Left ventricle myocardium inferior (tissue), 1 donor: ENCODE results near the gene ZNF740. TPM values are rescaled to one million over a fixed set of nuclear protein-coding genes. Genes with fewer than 3 reads are reported as not detected.

ENCODE experiments used
- DNase-seq: peaks from one replicate; pipeline ENCODE4 v3.0.0-alpha.2; 2020
- H3K27ac ChIP-seq: fragments of 200-600 bp; replicated peaks from 2 replicates; pipeline ENCODE4 v1.8.0; 2021
- H3K27me3 ChIP-seq: fragments of 200-600 bp; 2 replicates; pipeline ENCODE4 v1.8.0; 2021; ENCODE audit warnings: low read depth
- H3K36me3 ChIP-seq: fragments of 200-600 bp; 2 replicates; pipeline ENCODE4 v1.8.0; 2021
- H3K4me1 ChIP-seq: fragments of 200-600 bp; 2 replicates; pipeline ENCODE4 v1.8.0; 2021
- H3K4me3 ChIP-seq: fragments of 200-600 bp; 2 replicates; pipeline ENCODE4 v1.8.0; 2021; ENCODE audit warnings: mild to moderate bottlenecking, moderate library complexity
- H3K9me3 ChIP-seq: fragments of 200-600 bp; replicated peaks from 2 replicates; pipeline ENCODE4 v1.8.0; 2021
- CTCF ChIP-seq: fragments of 200-600 bp; IDR thresholded peaks from 2 replicates; pipeline ENCODE4 v1.8.0; 2021; ENCODE audit warnings: antibody characterized with exemption, mild to moderate bottlenecking, borderline replicate concordance
- intact Hi-C: fragments of 100-400 bp; cut with micrococcal nuclease; formaldehyde crosslinking; loops from one replicate; pipeline ENCODE4 v1.11.0; 2022
- total RNA-seq: library from RNA; stranded (reverse); fragmentation: NEBNext Ultra II Directional; extraction: Animal tissue kit (Norgen Biotek cat#: 25700); gene quantifications from one replicate; pipeline ENCODE4 v1.2.1, GENCODE V29; 2021
- donor health status: DM: no; HTN: yes; CAD: no; lungs with severe emphysema.

ZNF740 gene
- total RNA-seq, 1 donor from 2014 or later = 26.5 TPM

- intact Hi-C loops = no loop called here
- H3K4me1 ChIP-seq = peaks cover 5% of the 10 kb centered on the region
- H3K9me3 ChIP-seq = no peaks in the 10 kb centered on the region
- H3K27ac ChIP-seq = no peak overlapping the region
- peaks cover 33% of the 10 kb centered on the region for H3K36me3 ChIP-seq
- DNase-seq = no peak
- no peaks in the 10 kb centered on the region for H3K27me3 ChIP-seq
- TF ChIP-seq CTCF = no peak
- H3K4me3 ChIP-seq = no peak overlapping the region
Observed at GRCh38 chr12:53170215-53170614, 10.3 kb upstream of the ZNF740 start.

GRCh38 chr12:53170876-53171724 lies 9.4 kb upstream of the ZNF740 start:
- peaks cover 8% of the 10 kb centered on the region for H3K4me1 ChIP-seq
- H3K27me3 ChIP-seq = no peaks in the 10 kb centered on the region
- no peaks in the 10 kb centered on the region for H3K9me3 ChIP-seq
- intact Hi-C loops = no loop called here
- peaks cover 33% of the 10 kb centered on the region for H3K36me3 ChIP-seq
- DNase-seq = no peak
- H3K27ac ChIP-seq = no peak overlapping the region
- H3K4me3 ChIP-seq = no peak overlapping the region
- no peak for TF ChIP-seq CTCF

- no peak for TF ChIP-seq CTCF
- peaks cover 33% of the 10 kb centered on the region for H3K36me3 ChIP-seq
- intact Hi-C loops = no loop called here
- DNase-seq = no peak
- H3K4me3 ChIP-seq = no peak overlapping the region
- H3K27ac ChIP-seq = no peak overlapping the region
- H3K9me3 ChIP-seq = no peaks in the 10 kb centered on the region
- peaks cover 8% of the 10 kb centered on the region for H3K4me1 ChIP-seq
- no peaks in the 10 kb centered on the region for H3K27me3 ChIP-seq
Observed at GRCh38 chr12:53171725-53172329, 8.7 kb upstream of the ZNF740 start.

GRCh38 chr12:53172352-53172751 lies 8.2 kb upstream of the ZNF740 start:
- intact Hi-C loops = no loop called here
- H3K27ac ChIP-seq = no peak overlapping the region
- DNase-seq = no peak

More at GRCh38 chr12:53172352-53172751, 8.2 kb upstream of the ZNF740 start:
- Histone ChIP-seq H3K4me1 (peaks cover 8% of the 10 kb centered on the region), H3K27me3 (no peaks in the 10 kb centered on the region), H3K4me3 (no peak overlapping the region), H3K36me3 (peaks cover 33% of the 10 kb centered on the region), H3K9me3 (no peaks in the 10 kb centered on the region)
- TF ChIP-seq CTCF = no peak
